ENCODE results near the gene SYNM. TPM values are rescaled to one million over a fixed set of nuclear protein-coding genes. Genes with fewer than 3 reads are reported as not detected.

The SYNM gene
- total and polyA plus RNA-seq, 2 donors from 2014 or later, result 4.5 to 23.2 TPM

DNA sequence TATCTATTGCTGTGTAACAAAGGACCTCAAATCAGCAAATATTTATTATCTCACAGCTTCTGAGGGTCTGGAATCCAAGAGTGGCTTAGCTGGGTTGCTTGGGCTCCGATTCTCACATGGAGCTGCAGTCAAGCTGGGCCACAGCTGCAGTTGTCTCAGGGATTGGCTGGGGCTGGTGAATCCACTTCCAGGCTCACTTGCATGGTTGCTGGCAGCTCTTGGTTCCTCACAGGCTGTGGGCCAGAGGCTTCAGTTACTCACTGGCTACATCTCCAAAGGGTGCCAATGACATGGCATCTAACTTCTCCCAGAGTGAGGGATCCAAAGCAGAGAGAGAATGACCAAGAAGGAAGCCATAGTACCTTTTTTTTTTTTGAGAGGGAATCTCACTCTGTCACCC, 13.9 kb upstream of the SYNM start:
- Histone ChIP-seq H3K9ac (ENCODE audit: low read length in 3 of 3) (no peak overlapping the region), H3K9me3 (ENCODE audit: control insufficient read depth in 2 of 3, insufficient read depth in 1 of 3, low read length in 3 of 3) (no peaks in the 10 kb centered on the region), H3K4me1 (ENCODE audit: control insufficient read depth in 2 of 3, insufficient read depth in 2 of 3, low read depth in 1 of 3, low read length in 3 of 3) (no peaks in the 10 kb centered on the region), H3K27me3 (ENCODE audit: control insufficient read depth, insufficient read depth, low read length) (no peaks in the 10 kb centered on the region), H3K4me3 (ENCODE audit: low read length in 3 of 3) (no peak overlapping the region), H3K36me3 (ENCODE audit: control insufficient read depth in 2 of 3, insufficient read depth in 3 of 3, low read length in 3 of 3) (no peaks in the 10 kb centered on the region), H3K27ac (ENCODE audit: low read depth in 2 of 2, low read length in 2 of 2) (no peak overlapping the region)
- DNase-seq (no peak), FAIRE-seq (no peak)
- TF ChIP-seq, protein P1, sequence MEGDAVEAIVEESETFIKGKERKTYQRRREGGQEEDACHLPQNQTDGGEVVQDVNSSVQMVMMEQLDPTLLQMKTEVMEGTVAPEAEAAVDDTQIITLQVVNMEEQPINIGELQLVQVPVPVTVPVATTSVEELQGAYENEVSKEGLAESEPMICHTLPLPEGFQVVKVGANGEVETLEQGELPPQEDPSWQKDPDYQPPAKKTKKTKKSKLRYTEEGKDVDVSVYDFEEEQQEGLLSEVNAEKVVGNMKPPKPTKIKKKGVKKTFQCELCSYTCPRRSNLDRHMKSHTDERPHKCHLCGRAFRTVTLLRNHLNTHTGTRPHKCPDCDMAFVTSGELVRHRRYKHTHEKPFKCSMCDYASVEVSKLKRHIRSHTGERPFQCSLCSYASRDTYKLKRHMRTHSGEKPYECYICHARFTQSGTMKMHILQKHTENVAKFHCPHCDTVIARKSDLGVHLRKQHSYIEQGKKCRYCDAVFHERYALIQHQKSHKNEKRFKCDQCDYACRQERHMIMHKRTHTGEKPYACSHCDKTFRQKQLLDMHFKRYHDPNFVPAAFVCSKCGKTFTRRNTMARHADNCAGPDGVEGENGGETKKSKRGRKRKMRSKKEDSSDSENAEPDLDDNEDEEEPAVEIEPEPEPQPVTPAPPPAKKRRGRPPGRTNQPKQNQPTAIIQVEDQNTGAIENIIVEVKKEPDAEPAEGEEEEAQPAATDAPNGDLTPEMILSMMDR (IDR thresholded peaks at IDR 0.05; ENCODE audit: borderline replicate concordance, extremely low read depth, insufficient read depth), result no peak
- intact Hi-C loops (cut with DNase I), result no loop called here

GRCh38 chr15:99092554-99093172, 12.2 kb upstream of the SYNM start:
- no peaks in the 10 kb centered on the region for H3K27me3 ChIP-seq (ENCODE audit: control insufficient read depth, insufficient read depth, low read length)
- H3K9me3 ChIP-seq (ENCODE audit: control insufficient read depth in 2 of 3, insufficient read depth in 1 of 3, low read length in 3 of 3), result no peaks in the 10 kb centered on the region
- no peaks in the 10 kb centered on the region for H3K36me3 ChIP-seq (ENCODE audit: control insufficient read depth in 2 of 3, insufficient read depth in 3 of 3, low read length in 3 of 3)
- DNase-seq (no peak), FAIRE-seq (no peak)
- TF ChIP-seq, protein P1 (IDR thresholded peaks at IDR 0.05; ENCODE audit: borderline replicate concordance, extremely low read depth, insufficient read depth), result no peak
- intact Hi-C loops (cut with DNase I), result no loop called here
- no peak overlapping the region for H3K9ac ChIP-seq (ENCODE audit: low read length in 3 of 3)
- no peak overlapping the region for H3K27ac ChIP-seq (ENCODE audit: low read depth in 2 of 2, low read length in 2 of 2)
- no peaks in the 10 kb centered on the region for H3K4me1 ChIP-seq (ENCODE audit: control insufficient read depth in 2 of 3, insufficient read depth in 2 of 3, low read depth in 1 of 3, low read length in 3 of 3)
- no peak overlapping the region for H3K4me3 ChIP-seq (ENCODE audit: low read length in 3 of 3)

DNA sequence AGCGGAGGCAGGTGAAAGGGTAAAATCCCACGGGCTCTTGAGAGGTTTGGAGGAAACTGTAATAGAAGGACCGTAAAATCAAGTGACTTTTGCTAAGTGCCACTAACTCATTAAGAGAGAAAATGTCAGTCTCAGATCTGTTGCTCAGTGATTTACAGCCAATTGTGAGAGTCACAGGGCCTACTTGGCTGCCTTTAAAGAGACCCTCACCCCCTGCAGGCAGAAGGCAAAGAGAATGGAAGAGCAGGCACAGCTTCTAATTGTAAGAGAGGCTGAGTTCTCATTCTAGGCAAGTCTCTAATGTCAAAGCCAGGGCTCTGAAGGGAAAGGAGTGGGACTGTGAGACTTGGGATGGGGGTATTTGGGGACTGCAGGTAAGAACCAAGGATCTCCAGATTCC, 9.3 kb upstream of the SYNM start:
- H3K4me1 ChIP-seq (ENCODE audit: control insufficient read depth in 2 of 3, insufficient read depth in 2 of 3, low read depth in 1 of 3, low read length in 3 of 3), result no peaks in the 10 kb centered on the region
- FAIRE-seq (no peak), DNase-seq (no peak)
- no peaks in the 10 kb centered on the region for H3K36me3 ChIP-seq (ENCODE audit: control insufficient read depth in 2 of 3, insufficient read depth in 3 of 3, low read length in 3 of 3)
- H3K9ac ChIP-seq (ENCODE audit: low read length in 3 of 3), result no peak overlapping the region
- no peak overlapping the region for H3K4me3 ChIP-seq (ENCODE audit: low read length in 3 of 3)
- no peaks in the 10 kb centered on the region for H3K9me3 ChIP-seq (ENCODE audit: control insufficient read depth in 2 of 3, insufficient read depth in 1 of 3, low read length in 3 of 3)
- H3K27me3 ChIP-seq (ENCODE audit: control insufficient read depth, insufficient read depth, low read length), result peaks cover 3% of the 10 kb centered on the region
- intact Hi-C loops (cut with DNase I), result no loop called here
- no peak overlapping the region for H3K27ac ChIP-seq (ENCODE audit: low read depth in 2 of 2, low read length in 2 of 2)
- TF ChIP-seq, protein P1 (IDR thresholded peaks at IDR 0.05; ENCODE audit: borderline replicate concordance, extremely low read depth, insufficient read depth), result no peak

All from kidney (tissue), 14 donors.